NCI-H2227 treated with DMSO at 0.1 percent for 48 hours (cell line): ENCODE data around the gene SLC6A6.

Experiments used
- DNase-seq: peaks from one replicate; lab custom pipeline; 2025; lab: John Stamatoyannopoulos, UW

SLC6A6 gene

DNA sequence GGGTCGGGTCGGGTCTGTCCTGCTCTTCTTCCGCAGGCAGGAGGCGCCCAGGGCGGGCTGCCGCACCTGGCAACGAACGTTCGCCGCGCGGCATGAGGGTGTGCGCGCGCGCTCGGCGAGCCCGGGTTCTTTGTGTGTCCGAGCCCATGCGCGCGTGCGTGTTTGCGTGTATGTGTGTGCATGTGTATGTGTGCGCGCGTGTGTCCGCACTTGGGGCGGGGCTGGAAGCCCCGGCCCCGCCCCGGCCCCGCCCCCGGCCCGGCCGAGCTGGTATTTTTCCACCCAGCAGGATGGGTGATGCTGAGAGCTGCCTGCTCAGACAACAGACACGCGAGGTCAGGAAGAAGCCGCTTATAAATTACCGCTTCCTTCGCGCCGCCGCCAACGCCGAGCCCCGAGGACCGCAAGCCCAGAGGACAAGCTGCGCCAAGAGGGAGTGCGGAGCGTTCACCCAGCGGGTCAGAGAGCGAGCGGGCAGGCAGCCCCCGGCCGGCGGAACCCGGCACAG lies at the start of gene SLC6A6:
SLC6A6 (plus strand) TSS at position 303 of the 508 bp plus-strand sequence. CDS start 41,029 bp downstream, outside the sequence.
- peak; percentile 87 for DNase-seq

GRCh38 chr3:14353502-14353901 lies 48.9 kb upstream of the SLC6A6 start:
- no peak for DNase-seq

- no peak for DNase-seq
Observed at GRCh38 chr3:14357463-14357862, 44.9 kb upstream of the SLC6A6 start.

DNA sequence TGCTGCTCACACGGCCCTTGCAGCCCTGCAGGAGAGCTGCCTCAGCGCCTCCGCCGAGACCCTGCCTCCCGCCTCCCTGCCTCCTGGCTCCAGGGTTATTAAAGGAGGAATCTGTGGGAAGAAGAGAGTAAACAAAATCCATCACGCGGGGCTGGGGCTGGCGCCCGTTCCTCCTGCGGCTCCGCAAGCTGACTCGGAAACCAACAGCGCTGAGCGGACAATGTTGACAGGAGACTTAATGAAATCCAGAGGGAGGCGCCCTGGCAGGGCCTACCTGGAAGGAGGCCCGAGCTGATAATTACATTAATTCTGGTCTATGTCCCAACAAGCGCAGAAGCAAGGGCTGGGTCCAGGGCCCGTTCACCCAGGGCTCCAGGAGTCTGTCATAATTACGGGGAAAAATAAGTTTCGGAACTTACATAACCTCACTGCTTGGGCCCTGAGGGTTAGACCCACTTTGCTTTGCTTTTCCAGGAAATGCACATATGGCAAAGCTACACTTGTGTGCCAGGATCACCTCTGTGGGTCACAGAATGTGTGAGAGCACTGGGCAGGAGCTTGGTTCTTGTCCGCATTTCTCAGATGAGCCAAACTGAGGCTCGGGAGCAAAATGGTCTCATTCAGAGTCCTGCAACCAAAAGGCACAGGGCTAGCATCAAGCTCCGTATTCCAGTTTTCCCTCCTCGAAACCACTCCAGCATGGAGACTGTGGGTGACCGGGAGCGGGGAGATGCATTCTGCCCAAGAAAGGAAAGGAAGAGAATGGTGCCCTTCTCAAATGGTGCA lies 43.8 kb upstream of the SLC6A6 start:
- peak; percentile 33 for DNase-seq

GRCh38 chr3:14359348-14359747 lies 43.1 kb upstream of the SLC6A6 start:
- DNase-seq, result no peak

GRCh38 chr3:14360123-14360881 lies 42.1 kb upstream of the SLC6A6 start:
- DNase-seq, result no peak

GRCh38 chr3:14361068-14361677 lies 41.2 kb upstream of the SLC6A6 start:
- no peak for DNase-seq

GRCh38 chr3:14362890-14363289 lies 39.5 kb upstream of the SLC6A6 start:
- DNase-seq, result no peak

DNA sequence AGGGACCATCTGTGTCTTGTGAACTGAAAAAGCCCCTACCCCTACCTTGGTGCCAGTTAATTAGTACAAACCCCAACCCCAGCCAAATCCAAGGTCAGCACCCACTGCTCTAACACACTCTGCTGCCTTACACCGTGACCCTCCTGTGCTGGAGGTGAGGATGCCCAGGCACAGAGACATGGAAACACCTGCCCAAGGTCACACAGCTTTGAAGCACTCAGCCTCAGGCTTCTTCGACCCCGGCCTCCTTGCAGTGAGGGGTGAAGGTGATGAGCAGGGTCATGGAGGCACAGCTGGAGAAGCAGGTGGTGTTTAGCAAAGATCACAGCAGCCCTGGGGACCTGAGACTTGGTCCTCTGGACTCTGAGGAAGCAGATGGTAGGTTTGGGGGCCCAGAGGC lies 39.0 kb upstream of the SLC6A6 start:
- DNase-seq, result no peak

GRCh38 chr3:14363991-14364390 lies 38.4 kb upstream of the SLC6A6 start:
- DNase-seq, result no peak

DNA sequence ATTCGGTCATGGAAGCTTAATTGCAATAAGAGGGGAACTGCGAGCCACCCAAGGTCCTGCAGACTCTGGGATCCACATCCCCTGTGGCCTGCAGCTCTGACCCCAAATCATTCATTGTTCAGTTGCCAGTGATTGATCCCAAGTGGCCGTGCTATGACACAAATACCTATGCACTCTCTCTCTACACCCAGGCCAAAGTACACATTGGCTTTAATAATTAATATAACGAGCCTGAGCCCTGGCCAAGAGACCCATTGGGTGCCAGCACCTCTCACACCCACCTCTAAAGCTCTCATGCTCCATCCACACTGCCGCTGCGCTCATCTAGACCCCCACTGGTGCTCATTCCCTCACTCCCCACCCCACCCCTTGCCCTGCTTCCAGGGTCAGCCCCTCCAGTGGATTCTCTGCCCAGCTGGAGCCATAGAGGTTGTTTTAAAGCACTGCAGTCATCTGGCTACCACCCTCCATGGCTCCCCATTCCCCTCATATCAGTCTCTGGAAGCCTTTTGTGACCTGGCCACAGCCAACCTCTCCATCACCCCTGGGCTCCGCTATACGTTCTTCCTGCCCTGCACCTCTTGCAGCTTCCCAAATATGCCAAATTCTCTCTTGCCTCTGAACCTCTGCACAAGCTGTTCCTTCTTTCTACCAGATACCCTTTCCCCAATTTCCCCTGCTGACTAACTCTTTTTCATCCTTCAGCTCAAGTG lies 37.7 kb upstream of the SLC6A6 start:
- DNase-seq, result no peak

DNA sequence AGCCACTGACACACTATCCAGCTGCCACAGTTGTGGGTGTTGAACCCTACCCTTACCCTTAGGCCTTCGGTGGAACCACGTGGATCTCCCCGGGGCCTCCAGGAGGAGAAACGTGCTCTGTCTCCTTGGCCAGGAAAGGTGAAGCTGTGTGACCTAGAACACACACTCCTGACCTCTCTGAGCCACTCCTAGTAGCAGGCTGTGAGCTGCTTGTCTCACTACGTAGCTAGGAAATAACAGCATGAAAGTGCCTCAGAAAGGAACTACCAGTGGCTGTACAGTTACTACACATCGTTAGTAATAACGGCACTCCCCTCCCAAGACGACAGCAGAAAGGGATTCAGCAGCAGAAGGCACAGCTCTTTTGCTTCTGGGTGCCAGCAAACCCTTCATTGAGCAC lies 36.2 kb upstream of the SLC6A6 start:
- no peak for DNase-seq

DNA sequence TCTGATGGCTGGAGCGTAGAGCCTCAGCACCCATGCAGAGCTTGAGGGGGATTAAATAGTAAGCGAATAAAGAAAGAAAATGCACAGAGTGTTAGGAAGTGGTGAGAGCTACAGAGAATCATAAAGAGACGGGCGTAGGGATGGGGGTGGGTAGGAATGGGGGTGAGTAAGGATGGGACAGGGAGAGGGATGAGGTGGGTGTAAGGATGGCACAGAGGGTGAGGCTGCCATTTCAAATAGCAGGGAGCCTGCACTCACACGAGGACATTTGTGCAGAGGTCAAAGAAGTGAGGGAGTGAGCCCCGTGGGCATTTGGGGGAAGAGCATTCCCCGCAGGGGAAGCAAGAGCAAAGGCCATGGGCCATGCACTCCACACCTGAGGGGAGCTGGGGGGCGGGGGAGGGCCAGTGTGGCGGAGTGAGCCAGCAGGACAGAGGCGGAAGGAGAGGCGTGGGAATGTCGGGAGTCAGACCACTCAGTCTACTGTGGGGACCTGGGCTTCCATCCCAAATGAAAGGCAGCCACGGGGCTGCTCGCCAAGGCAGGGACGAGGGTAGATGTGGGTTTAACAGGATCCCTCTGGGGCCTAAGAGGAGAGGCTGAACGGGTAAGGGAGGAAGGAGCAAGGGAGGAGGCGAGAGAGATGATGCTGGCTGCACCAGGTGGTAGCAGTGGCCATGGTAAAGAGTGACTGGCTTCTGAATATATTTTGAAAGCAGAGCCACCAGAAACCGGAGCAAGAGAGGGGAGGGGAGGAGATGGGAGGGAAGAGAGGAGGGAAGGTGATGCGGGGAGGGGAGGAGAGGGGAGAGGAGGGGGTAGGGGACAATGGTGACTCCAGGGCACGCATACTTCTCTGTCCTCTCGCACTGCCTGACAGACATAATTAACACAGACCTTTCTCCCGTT lies 35.2 kb upstream of the SLC6A6 start:
- no peak for DNase-seq

GRCh38 chr3:14368146-14368545 lies 34.3 kb upstream of the SLC6A6 start:
- DNase-seq, result no peak

- DNase-seq, result no peak
Observed at GRCh38 chr3:14368885-14369284, 33.5 kb upstream of the SLC6A6 start.

DNA sequence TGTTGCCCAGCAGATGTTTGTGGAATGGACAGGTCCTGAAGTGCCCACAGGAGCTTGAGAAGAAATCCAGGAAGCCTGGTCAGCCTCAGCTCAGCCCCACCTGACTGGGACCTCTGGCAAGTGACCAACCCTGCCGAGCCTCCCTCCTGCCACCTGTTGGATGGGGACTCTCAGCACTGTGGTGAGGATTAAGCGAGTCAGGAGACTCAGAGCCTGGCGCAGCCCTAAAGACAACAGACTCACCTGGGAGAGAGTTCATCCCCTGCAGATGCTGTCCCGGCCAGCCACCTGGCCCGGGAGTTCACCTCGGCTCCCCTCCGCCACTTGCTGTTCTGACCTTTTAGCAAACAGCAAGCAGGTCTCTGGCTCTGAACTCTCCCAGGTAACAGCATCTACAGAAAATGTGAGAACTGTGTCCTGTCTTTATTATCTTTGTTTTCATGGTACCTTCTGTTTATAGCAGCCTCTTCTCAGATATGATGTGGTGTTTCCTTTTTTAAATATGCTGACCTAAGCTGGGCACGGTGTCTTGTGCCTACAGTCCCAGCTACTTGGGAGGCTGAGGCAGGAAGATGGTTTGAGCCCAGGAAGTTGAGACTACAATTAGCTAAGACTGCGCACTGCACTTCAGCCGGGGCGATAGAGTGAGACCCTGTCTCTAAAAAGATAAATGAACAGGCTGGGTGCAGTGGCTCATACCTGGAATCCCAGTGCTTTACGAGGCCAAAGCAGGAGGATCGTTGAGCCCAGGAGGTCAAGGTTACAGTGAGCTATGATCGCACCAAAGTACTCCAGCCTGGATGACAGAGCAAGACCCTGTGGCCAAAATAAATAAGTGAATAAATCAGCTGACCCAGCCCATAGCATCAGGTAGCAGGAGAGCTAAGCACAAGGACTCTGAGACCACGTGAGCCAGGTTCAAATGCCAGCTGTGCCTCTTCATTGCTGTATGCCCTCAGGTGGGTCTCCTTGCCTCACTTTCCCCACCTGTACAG lies 32.4 kb upstream of the SLC6A6 start:
- no peak for DNase-seq

DNA sequence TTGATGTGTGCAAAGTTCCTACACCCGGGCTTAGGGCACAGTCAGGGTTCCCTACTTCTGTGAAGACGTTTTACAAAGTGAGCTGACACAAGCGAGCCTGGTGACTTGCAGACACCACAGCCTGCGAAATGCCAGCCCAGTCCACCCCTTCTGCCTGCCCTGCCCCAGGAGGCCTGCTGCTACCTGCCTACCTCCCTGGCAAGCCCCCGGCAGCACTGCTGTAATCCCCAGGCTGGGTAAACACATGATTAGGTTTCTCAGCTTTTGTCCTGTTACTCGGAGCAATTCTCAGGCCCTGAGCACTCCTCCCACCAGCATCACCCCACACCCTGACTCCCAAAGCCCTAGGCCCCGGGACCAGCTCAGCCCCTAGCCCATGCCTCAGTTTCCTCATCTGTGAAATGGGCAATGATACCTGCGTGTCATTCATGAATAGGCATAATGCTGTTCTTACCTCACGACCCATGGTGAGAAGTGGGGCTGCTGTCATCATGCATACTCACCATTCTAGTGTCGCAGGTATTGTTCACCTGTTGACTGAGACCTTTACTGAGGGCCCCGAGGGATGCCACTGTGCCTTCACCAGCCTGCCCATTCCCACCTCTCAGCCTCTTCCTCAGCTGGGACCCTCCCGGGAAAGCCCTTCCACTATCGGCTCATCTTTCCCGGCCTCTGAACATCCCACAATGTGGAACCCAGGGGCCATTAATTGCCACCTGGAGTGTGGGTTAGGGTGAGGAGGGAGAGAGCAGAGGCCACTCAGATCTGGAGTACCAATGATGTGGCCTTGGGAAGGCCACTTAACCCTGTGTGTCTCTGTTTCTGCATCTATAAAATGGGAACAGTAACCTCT lies 31.5 kb upstream of the SLC6A6 start:
- no peak for DNase-seq

- peak; percentile 21 for DNase-seq
Observed at GRCh38 chr3:14371573-14372474, 30.6 kb upstream of the SLC6A6 start.
